H7 (cell line): ENCODE results near the gene BPNT1. TPM values are rescaled to one million over a fixed set of nuclear protein-coding genes. Genes with fewer than 3 reads are reported as not detected.

ENCODE experiments used
- total RNA-seq: library from RNA; depleted of rRNA; stranded (reverse); fragments of >200 nt; shearing (Covaris generic); gene quantifications from 2 replicates; pipeline ENCODE4 v1.2.3, GENCODE V29; 2014; rRNA removed

The BPNT1 gene
- total RNA-seq, 1 experiment from 2014 or later = 26.4 TPM

Other genes starting within 250 kb of the BPNT1 start
- gene SLC30A10, start 161.2 kb downstream of the BPNT1 start, total RNA-seq = 0.15 and 0.17 TPM in 2 replicates
- 161 and 180 TPM in 2 replicates for gene EPRS1, start 43.3 kb downstream of the BPNT1 start, total RNA-seq
- 119 and 149 TPM in 2 replicates for gene IARS2, start 4.3 kb upstream of the BPNT1 start, total RNA-seq
- 32.4 and 43.5 TPM in 2 replicates for gene RAB3GAP2, start 182.7 kb upstream of the BPNT1 start, total RNA-seq